Stomach smooth muscle (tissue), 2 donors: Measurements from ENCODE around the gene CTSD.

ENCODE experiments used
- H3K27ac ChIP-seq: one replicate; pipeline ENCODE4 v1.7.0; 2013; ENCODE audit warnings: mild to moderate bottlenecking, low read length, inconsistent platforms
- H3K27me3 ChIP-seq, 2 donors: one replicate each; pipeline ENCODE4 v1.7.0; 2013; ENCODE audit warnings: low read length in 2 of 2; ENCODE audit not compliant: insufficient read depth in 2 of 2, control insufficient read depth in 1 of 2
- H3K36me3 ChIP-seq, 2 donors: one replicate each; pipeline ENCODE4 v1.7.0; 2013; ENCODE audit warnings: low read length in 2 of 2; ENCODE audit not compliant: control insufficient read depth in 2 of 2, insufficient read depth in 2 of 2
- H3K4me1 ChIP-seq: one replicate; pipeline ENCODE4 v1.7.0; 2013; ENCODE audit warnings: low read length; ENCODE audit not compliant: control insufficient read depth, insufficient read depth
- H3K4me3 ChIP-seq, 2 donors: one replicate each; pipeline ENCODE4 v1.7.0; 2013; ENCODE audit warnings: low read length in 2 of 2
- H3K9ac ChIP-seq, 2 donors: one replicate each; pipeline ENCODE4 v1.7.0; 2013; ENCODE audit warnings: low read length in 2 of 2, mild to moderate bottlenecking in 1 of 2
- H3K9me3 ChIP-seq, 2 donors: one replicate each; pipeline ENCODE4 v1.7.0; 2013; ENCODE audit warnings: low read length in 2 of 2; ENCODE audit not compliant: control insufficient read depth in 2 of 2
- donor health status: healthy.
- donor health status: Pancreatic carcinoma.

The CTSD gene

GRCh38 chr11:1796413-1797011 lies 32.8 kb upstream of the CTSD start:
- peaks cover 0 to 2% of the 10 kb centered on the region in 2 donors for H3K9me3 ChIP-seq
- H3K27ac ChIP-seq: no peak overlapping the region
- no peaks in the 10 kb centered on the region for H3K36me3 ChIP-seq
- H3K27me3 ChIP-seq: peaks cover 5 to 6% of the 10 kb centered on the region in 2 donors
- H3K9ac ChIP-seq: no peak overlapping the region
- no peak overlapping the region for H3K4me3 ChIP-seq
- H3K4me1 ChIP-seq: no peaks in the 10 kb centered on the region

GRCh38 chr11:1793081-1793480 lies 29.4 kb upstream of the CTSD start:
- Histone ChIP-seq H3K4me1 (no peaks in the 10 kb centered on the region), H3K27ac (no peak overlapping the region), H3K27me3 (peaks cover 5 to 6% of the 10 kb centered on the region in 2 donors), H3K4me3 (no peak overlapping the region), H3K36me3 (no peaks in the 10 kb centered on the region), H3K9me3 (peaks cover 0 to 2% of the 10 kb centered on the region in 2 donors), H3K9ac (no peak overlapping the region)

GRCh38 chr11:1792461-1792860 lies 28.7 kb upstream of the CTSD start:
- no peak overlapping the region for H3K27ac ChIP-seq
- peaks cover 0 to 2% of the 10 kb centered on the region in 2 donors for H3K9me3 ChIP-seq
- no peaks in the 10 kb centered on the region for H3K36me3 ChIP-seq
- H3K4me3 ChIP-seq: no peak overlapping the region
- H3K27me3 ChIP-seq: peaks cover 5 to 6% of the 10 kb centered on the region in 2 donors
- no peaks in the 10 kb centered on the region for H3K4me1 ChIP-seq
- no peak overlapping the region for H3K9ac ChIP-seq

- Histone ChIP-seq H3K27ac (no peak overlapping the region), H3K27me3 (peaks cover 5 to 6% of the 10 kb centered on the region in 2 donors), H3K9me3 (peaks cover 0 to 2% of the 10 kb centered on the region in 2 donors), H3K4me3 (no peak overlapping the region), H3K36me3 (no peaks in the 10 kb centered on the region), H3K9ac (no peak overlapping the region), H3K4me1 (no peaks in the 10 kb centered on the region)
Measured at GRCh38 chr11:1791912-1792311, 28.2 kb upstream of the CTSD start.

GRCh38 chr11:1786466-1786865 lies 22.7 kb upstream of the CTSD start:
- Histone ChIP-seq H3K4me1 (no peaks in the 10 kb centered on the region), H3K9ac (no peak overlapping the region), H3K9me3 (no peaks in the 10 kb centered on the region), H3K27ac (no peak overlapping the region), H3K27me3 (no peaks in the 10 kb centered on the region), H3K36me3 (no peaks in the 10 kb centered on the region), H3K4me3 (no peak overlapping the region)

- Histone ChIP-seq H3K4me3 (no peak overlapping the region), H3K4me1 (no peaks in the 10 kb centered on the region), H3K36me3 (no peaks in the 10 kb centered on the region), H3K27me3 (no peaks in the 10 kb centered on the region), H3K9ac (no peak overlapping the region), H3K9me3 (no peaks in the 10 kb centered on the region), H3K27ac (no peak overlapping the region)
Measured at GRCh38 chr11:1785749-1786413, 22.2 kb upstream of the CTSD start.

- H3K27me3 ChIP-seq: no peaks in the 10 kb centered on the region
- no peak overlapping the region for H3K9ac ChIP-seq
- H3K4me3 ChIP-seq: no peak overlapping the region
- no peaks in the 10 kb centered on the region for H3K9me3 ChIP-seq
- H3K27ac ChIP-seq: no peak overlapping the region
- no peaks in the 10 kb centered on the region for H3K36me3 ChIP-seq
- H3K4me1 ChIP-seq: no peaks in the 10 kb centered on the region
Measured at GRCh38 chr11:1784761-1785650, 21.3 kb upstream of the CTSD start.

- no peaks in the 10 kb centered on the region for H3K4me1 ChIP-seq
- H3K36me3 ChIP-seq: no peaks in the 10 kb centered on the region
- H3K27ac ChIP-seq: no peak overlapping the region
- H3K4me3 ChIP-seq: no peak overlapping the region
- H3K9ac ChIP-seq: no peak overlapping the region
- no peaks in the 10 kb centered on the region for H3K9me3 ChIP-seq
- no peaks in the 10 kb centered on the region for H3K27me3 ChIP-seq
Measured at GRCh38 chr11:1783725-1784529, 20.2 kb upstream of the CTSD start.

- H3K4me3 ChIP-seq: no peak overlapping the region
- H3K27me3 ChIP-seq: peaks cover 0 to 2% of the 10 kb centered on the region in 2 donors
- H3K27ac ChIP-seq: no peak overlapping the region
- H3K36me3 ChIP-seq: no peaks in the 10 kb centered on the region
- H3K9me3 ChIP-seq: no peaks in the 10 kb centered on the region
- H3K4me1 ChIP-seq: no peaks in the 10 kb centered on the region
- no peak overlapping the region for H3K9ac ChIP-seq
Measured at GRCh38 chr11:1782831-1783724, 19.4 kb upstream of the CTSD start.
